ENCODE data around the gene CHCHD1.
"Not testable (repeated sequence)": the region's sequence is repeated elsewhere in the genome, so short reads cannot be mapped to it uniquely, and the experiment has no call there.

The CHCHD1 gene

DNA sequence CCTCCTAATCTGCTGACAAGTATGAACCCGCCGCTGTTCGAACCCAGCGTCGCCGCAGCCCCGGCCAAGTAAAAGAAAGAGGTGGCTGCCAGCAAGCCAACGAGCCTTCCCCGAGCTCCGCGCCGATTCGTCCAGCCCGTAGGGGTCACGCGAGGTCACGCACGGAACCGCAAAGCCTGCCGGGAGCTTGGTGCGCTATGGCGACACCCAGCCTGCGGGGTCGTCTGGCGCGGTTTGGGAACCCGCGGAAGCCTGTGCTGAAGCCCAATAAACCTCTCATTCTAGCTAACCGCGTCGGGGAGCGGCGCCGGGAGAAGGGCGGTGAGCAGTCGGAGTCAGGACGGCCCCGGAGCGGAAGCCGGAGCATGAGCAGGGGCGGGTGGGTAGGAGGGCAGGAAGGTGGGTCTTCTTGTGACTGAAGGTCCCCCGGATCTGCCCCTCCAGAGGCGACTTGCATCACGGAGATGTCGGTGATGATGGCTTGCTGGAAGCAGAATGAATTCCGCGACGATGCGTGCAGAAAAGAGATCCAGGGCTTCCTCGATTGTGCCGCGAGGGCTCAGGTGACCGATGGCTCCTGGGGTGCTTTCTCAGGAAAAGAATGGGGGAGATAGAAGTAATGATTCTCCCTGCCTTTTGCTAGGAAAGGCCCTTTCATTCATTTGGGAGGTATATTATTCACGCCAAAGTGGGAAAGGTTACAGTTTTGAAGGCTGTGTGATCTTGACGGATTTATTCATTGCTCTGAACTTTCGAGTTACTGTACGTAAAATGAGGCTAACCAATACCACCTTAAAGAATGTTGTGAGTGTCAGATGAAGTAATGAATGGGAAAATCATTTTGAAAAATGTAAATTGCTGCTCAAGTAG, at the start of gene CHCHD1:
CHCHD1 (plus strand) TSS at position 170 of the 870 bp plus-strand sequence; CDS start at position 198, 28 bp downstream.
- peak; percentile 58 to 67 for DNase-seq

DNA sequence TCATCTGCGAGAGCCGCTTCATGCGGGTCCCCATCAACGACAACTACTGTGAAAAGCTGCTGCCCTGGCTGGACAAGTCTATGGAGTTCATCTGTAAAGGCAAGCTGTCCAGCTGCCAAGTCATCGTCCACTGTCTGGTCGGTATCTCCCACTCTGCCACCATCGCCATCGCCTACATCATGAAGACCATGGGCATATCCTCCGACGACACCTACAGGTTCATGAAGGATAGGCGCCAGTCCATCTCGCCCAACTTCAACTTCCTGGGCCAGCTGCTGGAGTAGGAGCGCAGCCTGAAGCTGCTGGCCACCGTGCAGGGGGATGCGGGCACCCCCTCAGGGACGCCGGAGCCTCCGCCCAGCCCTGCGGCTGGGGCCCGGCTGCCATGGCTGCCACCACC, 49.4 kb upstream of the CHCHD1 start:
- DNase-seq, result no peak

GRCh38 chr10:73732931-73733623, 48.8 kb upstream of the CHCHD1 start:
- no peak for DNase-seq

GRCh38 chr10:73734028-73734720, 47.7 kb upstream of the CHCHD1 start:
- DNase-seq, result no peak

- no peak for DNase-seq
Measured at GRCh38 chr10:73734796-73735305, 47.0 kb upstream of the CHCHD1 start.

DNA sequence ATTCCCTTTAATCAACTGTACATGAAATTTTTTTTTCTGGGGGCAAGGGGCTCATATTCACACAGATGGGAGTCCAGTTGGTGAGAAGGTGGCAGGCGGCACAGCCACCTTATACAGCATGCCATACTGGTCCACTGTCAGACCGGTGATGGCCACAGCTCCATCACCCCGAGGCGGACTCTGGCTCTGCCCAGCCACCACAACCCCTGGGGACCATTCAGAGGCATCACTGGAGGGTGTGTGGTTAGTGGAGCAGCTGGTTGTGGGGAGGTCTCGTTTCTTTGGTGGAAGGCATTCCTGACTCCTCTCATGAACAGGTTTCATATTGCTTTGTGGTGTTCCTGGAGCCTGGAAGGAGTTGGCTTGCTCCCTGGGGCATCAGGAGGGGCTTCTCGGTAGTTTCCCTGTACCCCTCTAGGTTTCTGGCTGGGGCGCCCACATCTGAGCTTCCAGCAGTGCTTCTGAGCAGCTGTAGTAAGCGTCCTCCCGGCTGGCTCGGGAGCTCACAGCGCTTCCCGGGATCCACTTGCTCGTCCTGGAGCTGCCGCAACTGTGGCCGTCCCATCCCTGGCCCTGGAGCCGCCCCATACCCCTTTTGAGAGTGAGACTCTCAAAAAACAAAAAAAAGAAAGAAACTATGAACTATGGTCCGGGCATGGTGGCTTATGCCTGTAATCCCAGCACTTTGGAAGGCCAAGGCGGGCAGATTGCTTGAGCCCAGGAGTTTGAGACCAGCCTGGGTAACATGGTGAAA, 41.2 kb upstream of the CHCHD1 start:
- not testable (repeated sequence) for DNase-seq

DNA sequence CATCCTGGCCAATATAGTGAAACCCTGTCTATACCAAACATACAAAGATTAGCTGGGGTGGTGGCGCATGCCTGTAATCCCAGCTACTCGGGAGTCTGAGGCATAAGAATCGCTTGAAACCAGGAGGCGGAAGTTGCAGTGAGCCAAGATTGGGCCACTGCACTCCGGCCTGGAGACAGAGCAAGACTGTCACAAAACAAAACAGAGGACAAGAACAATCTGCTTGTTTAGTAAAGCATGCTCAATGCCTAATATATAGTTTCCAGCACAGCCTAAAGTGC, 39.5 kb upstream of the CHCHD1 start:
- no peak for DNase-seq

DNA sequence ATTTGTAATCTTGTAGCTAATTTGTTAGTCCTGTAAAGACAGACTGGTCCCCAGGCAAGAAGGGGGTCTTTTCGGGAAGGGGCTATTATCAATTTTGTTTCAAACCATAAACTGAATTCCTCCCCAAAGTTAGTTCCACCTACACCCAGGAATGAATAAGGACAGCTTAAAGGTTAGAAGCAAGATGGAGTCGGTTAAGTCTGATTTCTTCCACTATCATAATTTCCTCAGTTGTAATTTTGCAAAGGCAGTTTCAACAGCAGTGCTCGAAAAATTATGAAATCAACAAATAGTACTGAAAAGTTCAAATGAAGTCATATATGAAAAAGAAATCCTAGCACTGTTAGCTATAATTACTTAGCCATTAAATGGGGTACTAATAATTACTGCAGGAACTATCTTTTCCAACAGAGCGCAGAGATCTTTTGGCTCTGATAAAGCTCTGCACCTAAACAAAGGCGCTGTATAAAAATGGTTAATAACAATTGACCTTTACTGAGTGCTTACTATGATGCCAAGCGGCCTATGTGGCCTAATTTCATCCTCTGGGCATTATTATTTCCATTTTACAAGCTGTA, 38.4 kb upstream of the CHCHD1 start:
- DNase-seq, result peak in 1 of 2 experiments; percentile 2

DNA sequence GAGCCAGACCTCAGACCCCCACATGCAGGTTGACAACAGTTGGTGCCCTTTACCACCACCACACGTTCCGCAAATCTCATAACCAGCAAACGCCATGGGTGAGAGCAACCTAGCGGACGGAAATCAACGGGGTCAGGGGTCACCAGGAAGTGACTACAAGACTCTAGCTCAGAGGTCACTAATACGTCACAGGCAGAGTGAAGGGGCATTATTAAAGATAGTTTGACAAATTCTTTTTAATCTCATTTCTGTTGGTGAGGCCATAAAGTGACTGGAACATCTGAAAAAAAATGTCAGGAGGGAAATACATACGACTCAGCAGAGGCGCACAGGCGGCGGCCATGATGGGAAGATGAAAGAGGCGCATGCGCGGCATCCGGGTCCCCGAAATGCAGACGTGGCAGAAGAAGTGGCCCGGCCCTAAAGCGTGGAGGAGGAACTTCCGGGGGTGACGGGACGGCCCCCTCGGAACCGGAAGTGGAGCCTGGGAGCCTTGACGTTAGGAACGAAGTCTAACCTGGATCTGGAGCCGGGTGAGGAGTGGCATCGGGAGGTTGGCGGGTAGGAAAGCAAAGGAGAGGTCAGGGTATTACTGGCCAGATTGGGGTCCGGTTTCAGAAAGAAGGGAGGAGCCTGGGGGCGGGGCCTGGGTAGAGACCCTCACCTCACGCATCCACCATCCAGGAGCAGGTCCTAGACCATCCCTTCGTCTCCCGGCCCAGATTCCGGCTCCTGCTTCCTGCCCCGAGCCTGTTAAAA, 37.8 kb upstream of the CHCHD1 start, which contains the start of gene SEC24C:
SEC24C (plus strand) TSS at position 468 of the 759 bp plus-strand sequence. CDS start 2,461 bp downstream, outside the sequence.
- peak; percentile 81 to 95 for DNase-seq

GRCh38 chr10:73744664-73744975, 37.2 kb upstream of the CHCHD1 start:
- peak; percentile 61 to 72 for DNase-seq

- DNase-seq, result no peak
Measured at GRCh38 chr10:73746721-73747120, 35.1 kb upstream of the CHCHD1 start.

DNA sequence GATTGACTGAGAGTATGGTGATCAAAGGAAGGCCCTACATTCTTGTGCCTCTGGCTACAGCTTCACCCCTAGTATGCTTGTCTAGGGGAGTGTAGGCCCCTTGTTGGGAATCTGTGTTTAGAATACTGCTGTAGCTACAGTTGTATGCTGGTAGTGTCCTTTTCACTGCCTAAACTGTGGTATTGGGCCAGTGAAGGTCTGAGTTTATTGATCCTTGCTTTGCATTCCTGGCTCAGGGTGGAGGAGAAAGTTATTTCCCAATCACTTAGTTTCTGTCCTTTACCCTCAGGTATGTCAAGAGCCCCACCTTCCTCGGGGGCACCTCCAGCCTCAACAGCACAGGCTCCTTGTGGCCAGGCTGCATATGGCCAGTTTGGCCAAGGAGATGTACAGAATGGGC, 31.0 kb upstream of the CHCHD1 start:
- DNase-seq, result no peak

DNA sequence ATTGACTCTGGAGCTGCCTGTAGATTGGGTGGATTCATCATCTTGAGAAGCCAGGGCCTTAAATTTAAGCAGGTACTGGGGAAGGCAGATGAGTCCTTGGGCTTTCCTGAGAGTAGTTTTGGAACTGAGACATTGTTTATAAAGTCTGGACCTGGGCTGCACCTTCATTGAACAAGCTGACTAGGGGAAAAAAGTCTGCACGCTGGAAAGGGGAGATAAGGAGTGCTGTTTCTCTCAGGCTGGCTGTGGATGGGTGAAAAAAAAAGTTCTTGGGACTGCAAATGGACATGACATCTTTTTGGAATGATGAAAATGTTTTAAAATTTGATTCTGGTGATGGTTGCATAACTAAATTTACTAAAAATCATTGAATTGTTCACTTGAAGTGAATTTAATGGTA, 25.7 kb upstream of the CHCHD1 start:
- DNase-seq, result no peak

- DNase-seq, result no peak
Measured at GRCh38 chr10:73758704-73759511, 22.9 kb upstream of the CHCHD1 start.

- DNase-seq, result no peak
Measured at GRCh38 chr10:73759512-73760115, 22.2 kb upstream of the CHCHD1 start.

DNA sequence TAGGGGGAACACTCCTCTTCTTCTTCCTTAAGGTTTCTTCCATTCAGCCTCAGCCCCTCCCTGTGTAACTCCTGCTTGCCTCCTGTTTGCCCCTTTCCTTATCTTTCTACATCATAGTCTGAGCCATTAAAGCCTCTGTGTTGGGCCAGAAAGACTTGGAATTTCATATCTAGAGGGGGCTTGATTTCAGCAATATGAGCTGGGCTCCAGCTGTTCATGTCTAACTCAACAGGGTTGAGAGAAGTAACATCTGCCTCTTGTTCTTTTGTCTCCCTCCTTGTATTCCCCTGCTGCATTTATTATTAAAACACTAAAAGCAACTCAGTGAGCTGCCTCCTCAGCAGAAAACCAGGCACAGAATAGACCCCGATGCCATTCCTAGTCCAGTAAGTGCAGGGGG, 20.1 kb upstream of the CHCHD1 start:
- DNase-seq, result no peak

GRCh38 chr10:73762915-73763314, 18.9 kb upstream of the CHCHD1 start:
- no peak for DNase-seq

DNA sequence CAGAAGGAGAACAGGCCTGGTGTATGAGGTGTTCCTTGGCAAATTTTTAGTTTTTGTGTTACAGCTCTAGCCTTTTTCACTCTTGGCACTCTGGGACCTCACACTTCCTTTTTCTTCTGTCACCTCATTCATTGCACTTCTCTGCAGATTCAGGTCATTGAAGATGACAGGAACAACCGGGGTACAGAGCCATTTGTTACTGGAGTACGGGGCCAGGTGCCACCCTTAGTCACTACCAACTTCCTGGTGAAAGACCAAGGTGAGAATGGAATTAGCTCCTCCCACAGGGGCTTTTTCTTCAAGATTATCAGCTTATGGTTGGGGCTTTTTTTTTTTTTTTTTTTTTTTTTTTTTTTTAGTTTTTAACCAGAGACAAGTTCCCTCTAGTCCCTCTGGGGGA, 18.5 kb upstream of the CHCHD1 start:
- no peak for DNase-seq

DNA sequence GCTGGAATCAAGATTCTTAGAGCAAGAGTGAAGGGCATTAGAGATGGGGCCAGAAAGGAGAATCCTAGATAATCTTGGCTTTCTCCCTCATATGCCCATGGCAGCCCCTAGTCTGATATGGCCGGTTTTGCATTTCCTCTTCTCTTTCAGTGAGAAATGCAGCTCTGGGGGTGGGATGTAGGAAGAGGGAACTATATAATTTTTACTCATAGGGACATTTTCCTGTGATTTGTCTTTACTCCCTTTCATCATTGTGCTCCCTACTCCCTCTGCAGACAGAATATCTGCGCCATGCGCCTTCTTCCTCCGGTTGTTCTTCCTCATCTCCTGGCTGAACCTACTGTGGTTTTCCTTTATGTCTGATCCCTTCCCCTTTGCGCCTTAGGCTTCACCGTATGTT, 16.8 kb upstream of the CHCHD1 start:
- no peak for DNase-seq

GRCh38 chr10:73768881-73769280, 13.0 kb upstream of the CHCHD1 start:
- DNase-seq, result no peak

Data from SW 1271 (cell line).